GM21423 (cell line): Measurements from ENCODE around the gene PAX4.

Experiments used
- ATAC-seq: cut with Tn5 transposase; IDR thresholded peaks from one replicate; pipeline ENCODE4 v1.9.1; 2021; ENCODE audit warnings: mild to moderate bottlenecking, moderate library complexity; ENCODE audit not compliant: unreplicated experiment

Gene PAX4, protein sequence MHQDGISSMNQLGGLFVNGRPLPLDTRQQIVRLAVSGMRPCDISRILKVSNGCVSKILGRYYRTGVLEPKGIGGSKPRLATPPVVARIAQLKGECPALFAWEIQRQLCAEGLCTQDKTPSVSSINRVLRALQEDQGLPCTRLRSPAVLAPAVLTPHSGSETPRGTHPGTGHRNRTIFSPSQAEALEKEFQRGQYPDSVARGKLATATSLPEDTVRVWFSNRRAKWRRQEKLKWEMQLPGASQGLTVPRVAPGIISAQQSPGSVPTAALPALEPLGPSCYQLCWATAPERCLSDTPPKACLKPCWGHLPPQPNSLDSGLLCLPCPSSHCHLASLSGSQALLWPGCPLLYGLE

GRCh38 chr7:127618042-127618441, at the start of gene PAX4:
TSS of gene PAX4 (minus strand) at chr7:127618142. CDS start at chr7:127615928, 2,214 bp downstream.
- ATAC-seq, result no peak

- ATAC-seq, result no peak
These were observed 49.2 kb upstream of the PAX4 start for GRCh38 chr7:127667017-127667670.

DNA sequence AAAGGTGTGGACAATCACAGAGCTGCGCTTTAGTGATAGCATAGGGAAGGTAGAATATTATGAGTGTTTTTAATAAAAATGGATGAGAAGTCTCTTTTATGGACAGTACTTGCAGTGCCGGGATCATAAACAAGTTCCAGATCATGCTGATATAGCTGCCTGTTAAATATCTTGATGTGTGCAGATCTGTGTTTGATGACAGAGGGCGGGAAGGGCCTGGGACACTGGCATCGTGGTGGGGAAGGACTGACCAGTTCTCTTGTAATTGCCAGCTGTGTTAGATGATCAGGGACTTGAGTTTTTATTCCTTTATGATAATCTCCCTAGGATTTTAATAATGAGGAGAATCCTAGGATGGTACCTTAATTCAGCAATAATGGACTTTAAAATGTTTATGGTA, 48.7 kb upstream of the PAX4 start:
- no peak for ATAC-seq

DNA sequence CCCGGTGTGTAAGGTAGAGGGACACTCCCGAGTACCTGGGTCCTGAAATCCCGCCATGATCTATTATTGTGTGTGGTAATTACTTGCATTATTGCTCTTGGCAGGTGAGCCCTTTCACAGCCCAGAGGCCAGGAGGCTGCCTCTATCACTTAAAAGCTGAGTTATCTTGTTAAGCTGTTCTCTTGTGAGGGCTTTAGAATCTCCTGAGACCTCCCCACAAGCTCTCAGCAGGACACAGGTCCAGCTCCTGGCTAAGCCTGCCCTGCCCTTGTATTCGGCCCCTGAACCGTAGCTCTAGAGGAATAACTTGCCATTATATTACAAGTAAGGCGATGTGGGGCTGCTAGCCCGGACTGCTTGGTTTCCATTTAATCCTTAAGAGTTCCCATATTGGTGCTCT, 48.0 kb upstream of the PAX4 start:
- ATAC-seq, result no peak

DNA sequence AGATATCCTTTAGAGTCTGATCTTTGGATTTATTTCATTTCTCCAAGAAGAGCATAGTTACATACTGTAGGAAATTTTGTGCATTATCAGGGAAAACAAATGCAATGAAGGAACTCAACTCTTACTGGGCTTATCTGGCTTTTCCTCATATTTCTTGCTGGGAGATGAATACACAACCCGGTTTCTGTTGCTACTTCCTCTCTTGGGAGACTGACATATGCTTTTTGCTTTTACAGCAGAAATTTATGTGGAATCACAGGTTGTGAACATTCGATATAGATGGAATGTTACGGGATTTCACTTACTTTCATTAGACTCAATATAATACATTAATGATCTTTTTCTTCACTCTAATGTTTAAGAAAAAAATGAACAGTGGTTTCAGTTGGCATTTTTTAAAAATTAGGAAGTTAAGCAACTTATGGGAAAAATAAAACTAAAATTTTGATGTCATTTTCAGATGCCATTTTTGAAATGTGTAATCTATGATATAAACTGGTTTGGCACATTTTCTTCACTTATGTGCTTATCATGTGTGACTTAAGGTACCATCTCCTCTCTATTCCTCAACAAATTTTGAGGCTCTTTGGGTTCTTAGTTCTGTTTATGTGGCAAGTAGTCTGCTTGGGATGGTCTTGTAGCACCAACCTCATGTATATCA, 41.2 kb upstream of the PAX4 start:
- ATAC-seq, result no peak

DNA sequence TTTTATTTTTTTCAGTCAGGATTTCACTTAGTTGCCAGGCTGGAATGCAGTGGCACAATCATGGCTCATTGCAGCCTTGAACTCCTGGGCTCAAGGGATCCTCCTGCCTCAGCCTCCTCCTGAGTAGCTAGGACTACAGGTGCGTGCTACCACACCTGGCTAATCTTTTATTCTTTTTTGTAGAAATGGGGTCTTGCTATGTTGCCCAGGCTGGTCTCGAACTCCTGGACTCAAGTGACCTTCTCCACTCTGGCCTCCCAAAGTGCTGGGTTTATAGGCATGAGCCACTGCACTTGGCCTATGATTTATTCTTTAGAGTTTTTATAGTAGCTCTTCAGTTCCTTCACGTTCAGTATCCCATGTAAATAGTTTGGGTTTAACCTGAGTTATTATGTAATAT, 39.6 kb upstream of the PAX4 start:
- no peak for ATAC-seq

DNA sequence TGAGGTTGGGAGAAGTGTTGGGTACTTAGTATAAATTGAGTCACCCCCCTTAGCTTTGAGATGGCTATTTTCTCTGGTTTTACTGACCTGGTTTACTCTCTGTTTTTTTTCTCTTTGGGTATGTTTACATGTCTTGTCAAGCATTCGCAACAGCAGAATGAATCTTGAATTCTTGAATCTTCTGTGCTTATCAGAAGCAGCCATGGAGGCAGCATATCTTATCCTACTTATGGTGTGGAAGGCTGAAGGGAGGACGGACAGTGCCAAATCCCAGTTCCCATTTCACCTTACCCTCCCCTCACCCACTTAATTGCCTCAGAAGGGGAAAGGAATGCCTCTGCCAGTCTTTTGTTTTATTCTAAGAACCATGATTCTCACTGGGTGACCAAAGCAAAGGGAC, 37.8 kb upstream of the PAX4 start:
- ATAC-seq, result no peak

GRCh38 chr7:127654404-127655394, 36.8 kb upstream of the PAX4 start:
- ATAC-seq, result no peak

DNA sequence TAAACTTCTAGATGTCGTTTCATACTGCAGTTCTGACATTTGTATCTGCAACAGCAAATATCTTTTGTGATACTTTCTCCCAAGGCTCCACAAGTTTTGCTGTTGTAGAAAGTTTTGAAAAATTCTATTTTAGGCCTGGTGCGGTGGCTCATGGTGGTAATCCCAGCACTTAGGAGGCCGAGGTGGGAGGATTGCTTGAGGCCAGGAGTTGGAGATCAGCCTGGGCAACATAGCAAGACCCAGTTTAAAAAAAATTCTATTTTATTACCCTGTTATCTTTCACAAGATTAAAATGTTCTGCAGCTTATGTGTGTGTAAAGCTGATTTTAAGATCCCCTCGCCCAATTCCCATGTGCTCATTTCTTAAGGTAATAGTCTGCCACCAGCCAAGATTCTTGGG, 35.5 kb upstream of the PAX4 start:
- no peak for ATAC-seq

GRCh38 chr7:127652333-127653248, 34.6 kb upstream of the PAX4 start:
- ATAC-seq, result peak; percentile 12

GRCh38 chr7:127651556-127652332, 33.8 kb upstream of the PAX4 start, which contains the start of gene SND1:
TSS of gene SND1 (plus strand) at chr7:127652194. CDS start at chr7:127652374, 180 bp downstream.
- peak; percentile 94 for ATAC-seq

DNA sequence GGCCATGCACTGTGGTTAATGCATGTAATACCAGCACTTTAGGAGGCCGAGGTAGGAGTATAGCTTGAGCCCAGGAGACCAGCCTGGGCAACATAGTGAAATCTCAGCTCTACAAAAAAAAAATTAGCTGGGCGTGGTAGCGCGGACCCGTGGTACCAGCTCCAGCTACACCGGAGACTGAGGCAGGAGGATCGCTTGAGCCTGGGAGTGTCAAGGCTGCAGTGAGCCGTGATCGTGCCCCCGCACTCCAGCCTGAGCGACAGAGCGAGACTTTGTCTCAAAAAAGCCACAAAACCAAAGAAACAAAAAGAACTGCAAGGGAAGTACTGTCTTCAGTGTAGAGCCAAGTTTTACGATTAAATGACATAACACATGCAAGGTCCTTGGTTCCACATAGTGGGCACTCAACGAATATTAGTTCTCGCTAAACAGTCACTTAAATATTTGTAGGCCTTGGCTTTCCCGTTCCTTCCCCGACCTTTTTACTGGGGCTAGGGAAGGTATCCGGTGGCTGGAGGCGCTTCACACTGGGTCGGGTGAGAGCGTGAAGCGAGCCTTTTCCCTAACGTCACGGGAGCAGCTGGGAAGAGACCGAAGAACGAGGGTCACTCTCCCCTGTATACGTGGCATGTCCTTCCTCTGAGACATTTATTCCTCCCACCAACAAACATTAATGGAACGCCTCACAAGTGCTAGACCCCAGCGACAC, 33.1 kb upstream of the PAX4 start:
- no peak for ATAC-seq

DNA sequence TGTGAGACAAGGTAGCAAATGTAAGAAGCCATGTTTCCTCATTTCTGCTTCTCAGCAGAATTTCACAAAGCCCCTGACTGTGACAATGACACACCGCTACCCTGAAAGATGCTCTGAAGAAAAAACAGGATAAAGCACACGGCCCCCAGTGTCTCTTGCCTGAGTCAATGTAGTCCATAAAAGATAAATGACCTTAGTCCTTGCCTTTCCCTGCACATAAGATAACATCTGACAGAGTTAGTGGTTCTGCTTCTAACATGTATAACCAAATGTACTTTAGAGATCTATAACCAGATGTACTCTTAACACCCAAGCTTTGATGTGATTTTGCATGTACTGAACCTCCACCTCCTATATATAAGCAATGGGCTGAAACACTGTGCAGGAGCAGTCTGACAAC, 31.0 kb upstream of the PAX4 start:
- ATAC-seq, result no peak

DNA sequence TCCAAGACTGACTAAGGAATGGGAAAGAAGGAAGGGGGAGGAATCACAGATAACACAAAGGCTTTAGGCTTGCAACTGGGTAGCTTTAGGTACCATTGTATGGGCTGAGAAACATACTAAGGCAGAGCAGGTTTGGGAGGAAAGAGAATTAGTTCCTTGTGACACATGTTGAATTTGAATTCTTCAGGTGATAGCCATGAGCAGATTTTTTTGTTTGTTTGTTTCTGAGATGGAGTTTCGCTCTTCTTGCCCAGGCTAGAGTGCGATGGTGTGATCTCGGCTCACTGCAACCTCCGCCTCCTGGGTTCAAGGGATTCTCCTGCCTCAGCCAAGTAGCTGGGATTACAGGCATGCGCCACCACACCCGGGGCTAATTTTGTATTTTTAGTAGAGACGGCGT, 29.7 kb upstream of the PAX4 start:
- ATAC-seq, result no peak

DNA sequence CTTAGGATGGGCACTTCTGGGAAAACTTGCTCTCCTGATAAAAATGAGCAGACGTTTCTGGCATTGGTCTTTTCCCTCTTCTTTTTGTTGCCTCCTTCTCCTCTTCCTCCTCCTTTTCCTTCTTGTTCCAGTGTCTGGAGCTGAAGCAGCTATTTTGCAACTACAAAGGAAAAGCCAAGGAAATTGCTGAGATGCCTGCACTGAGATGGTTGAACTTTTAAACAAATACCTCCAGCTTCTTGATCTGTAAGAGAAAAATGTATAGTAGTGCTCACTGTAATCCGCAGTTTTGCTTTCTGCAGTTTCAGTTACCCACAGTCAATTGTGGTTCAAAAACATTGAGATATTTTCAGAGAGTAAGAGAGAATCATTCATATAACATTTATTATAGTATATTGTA, 26.5 kb upstream of the PAX4 start:
- no peak for ATAC-seq

DNA sequence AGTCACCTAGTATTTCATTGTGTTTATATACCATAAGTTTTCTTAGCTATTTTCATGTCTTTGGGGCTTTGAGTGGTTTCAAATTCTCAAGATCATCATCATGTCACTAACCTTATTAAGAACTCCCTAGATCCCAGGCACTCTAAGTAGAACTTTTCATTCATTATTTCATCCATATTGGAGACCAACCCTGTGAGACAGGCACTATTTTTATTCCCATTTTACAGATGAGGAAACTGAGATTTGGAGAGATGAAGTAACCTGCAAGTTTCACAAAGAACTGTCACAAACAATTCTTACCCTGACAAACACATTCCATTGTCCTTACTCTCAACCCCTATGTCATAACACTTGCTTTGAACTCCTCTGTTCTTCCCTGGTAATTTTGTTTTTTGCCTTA, 20.3 kb upstream of the PAX4 start:
- no peak for ATAC-seq

DNA sequence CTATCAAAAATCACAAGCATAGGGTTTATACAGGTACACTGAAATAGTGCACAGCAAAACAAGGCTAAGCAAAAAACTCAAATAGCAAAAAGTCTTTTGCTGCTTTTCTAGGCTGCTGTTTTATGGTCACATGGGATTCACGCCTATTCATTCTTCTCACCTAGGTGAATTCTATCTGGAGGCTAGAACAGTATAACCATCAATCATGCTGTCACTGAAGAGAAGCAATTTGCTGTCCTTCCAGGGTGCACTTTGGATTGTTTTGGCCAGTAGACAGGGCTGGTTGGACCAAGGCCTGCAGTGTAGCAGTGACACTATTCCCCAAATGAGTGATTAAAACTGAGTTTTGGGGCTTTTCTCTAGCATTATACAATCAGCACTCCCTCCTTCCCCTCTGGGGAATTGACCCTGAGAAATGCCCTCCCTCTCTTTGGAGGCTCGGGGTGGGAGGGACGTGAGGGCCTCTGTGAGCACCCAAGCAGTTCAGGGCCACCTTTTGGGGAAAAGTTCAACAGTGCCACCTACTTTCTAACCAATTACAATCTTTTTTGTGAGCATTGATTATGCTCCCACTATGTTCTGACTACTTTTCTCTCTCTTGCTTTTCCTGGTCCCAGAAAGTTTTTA, 17.8 kb upstream of the PAX4 start:
- no peak for ATAC-seq
